Mammary epithelial cell (primary cell): ENCODE data around the gene GRM8.

Source experiments
- CTCF ChIP-seq, 2 donors: IDR thresholded peaks in 1 of 2; conservative IDR thresholded peaks in 1 of 2; 2 replicates each; pipeline ENCODE4 v1.5.1; 2011 to 2012; ENCODE audit warnings: inconsistent platforms in 2 of 2, low read length in 2 of 2, mild to moderate bottlenecking in 2 of 2, control low read depth in 1 of 2, low read depth in 1 of 2; ENCODE audit not compliant: insufficient read depth in 1 of 2; ENCODE audit errors: extremely low read depth in 1 of 2
- EZH2 ChIP-seq: IDR thresholded peaks from 2 replicates; pipeline ENCODE4 v1.6.1; 2012; ENCODE audit warnings: low read length, inconsistent platforms, borderline replicate concordance

DNA sequence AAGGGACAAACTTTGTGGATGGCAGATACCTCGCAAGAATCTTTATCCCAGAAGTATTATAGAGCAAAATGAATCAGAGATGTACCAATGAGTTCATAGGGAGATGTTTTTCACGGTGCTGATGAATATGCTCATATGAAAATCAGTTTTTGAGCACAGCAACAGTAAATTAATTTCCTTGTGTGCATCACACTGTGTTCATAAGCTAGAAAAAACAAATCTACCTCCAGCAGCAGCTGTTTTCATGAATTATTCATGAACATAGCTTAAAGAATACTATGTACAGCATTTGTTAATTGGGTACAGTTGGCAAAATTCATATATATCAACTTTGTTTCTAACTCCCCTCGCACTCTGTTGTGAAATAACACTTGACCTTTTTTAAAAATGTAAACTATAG lies 809.8 kb downstream of the GRM8 start:
- TF ChIP-seq CTCF (conservative IDR thresholded peaks at IDR 0.05 in 1 of 2, IDR thresholded peaks at IDR 0.05 in 1 of 2; ENCODE audit: extremely low read depth in 1 of 2, insufficient read depth in 1 of 2, low read depth in 1 of 2, low read length in 2 of 2), result no peak
- TF ChIP-seq EZH2, result no peak
